GOT3 (cell line): Measurements from ENCODE around the gene MEIKIN.

Source experiments
- DNase-seq: peaks from one replicate; lab custom pipeline; 2025; ENCODE audit warnings: mixed read lengths; lab: John Stamatoyannopoulos, UW

The MEIKIN gene, protein sequence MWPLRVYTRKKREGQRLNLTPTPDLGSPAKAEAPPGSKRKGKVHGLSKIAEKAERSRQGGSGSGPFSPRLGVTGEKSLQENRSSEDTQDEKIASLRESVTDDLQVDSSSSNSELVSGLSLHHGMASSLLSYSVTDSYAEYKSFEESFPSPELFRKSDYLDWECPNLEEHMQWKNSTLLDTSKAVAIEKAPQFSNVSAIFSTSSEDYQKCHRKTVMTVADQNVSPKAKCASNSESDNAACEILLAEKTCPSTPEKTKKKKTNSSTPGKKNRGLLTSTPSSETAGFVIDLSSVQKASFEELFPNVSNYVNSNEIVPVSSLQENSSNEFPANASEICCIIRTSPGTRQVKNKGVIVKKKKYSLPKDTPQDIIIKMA

GRCh38 chr5:131945551-131946168 is at the start of gene MEIKIN:
TSS of gene MEIKIN (minus strand) at chr5:131945663. CDS start at chr5:131945505, 158 bp downstream.
- no peak for DNase-seq

DNA sequence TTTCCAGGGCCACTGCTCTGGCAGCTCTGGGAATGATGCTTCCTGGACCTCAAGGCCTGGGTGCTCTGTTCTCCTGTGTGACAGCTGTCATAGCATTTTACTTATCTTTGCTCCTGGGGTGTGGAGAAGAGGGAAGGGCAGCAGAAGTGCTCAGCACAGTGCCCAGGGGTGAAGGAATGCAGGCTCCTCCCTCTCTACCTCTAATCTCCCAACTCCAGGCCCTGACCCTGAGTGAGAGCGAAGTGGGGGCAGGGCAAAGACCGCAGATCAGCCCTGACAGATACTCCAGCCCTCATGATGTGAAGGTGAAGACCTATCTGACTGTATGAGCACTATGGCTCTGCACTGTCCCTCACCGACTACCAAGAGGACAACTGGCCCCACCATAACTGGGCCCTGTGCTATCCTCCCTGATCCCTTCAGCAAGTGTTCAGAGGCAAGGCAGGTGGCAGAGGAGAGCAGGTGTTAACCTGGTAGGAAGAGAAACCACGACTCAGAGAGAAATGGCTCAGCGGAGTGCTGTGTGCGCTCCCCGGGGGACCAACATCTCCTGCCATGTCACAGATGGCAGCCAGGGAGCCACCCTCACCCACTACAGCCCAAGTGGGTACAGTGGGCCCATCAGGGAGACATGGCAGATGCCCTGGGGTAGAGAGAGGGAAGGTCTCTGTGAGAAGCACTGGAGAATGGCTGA is 49.2 kb upstream of the MEIKIN start:
- DNase-seq = no peak

DNA sequence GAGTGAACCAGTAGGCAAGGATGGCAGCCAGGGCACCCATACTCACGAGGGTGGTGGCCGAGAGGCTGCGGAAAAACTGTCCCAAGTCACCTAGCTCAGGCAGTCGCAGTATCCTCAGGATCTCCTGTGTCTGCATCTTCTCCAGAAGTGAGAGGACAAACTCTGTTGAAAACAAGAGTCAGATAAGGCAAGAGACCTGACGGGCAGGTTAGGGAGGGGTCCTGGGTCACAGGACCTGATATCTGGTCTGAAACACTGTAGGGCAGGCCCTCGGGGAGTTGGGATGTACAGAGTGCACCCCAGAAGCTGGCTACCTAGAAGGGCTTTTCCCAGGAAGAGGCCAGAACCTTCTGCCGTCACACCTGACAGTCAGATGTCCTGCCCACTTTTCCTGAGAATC is 48.6 kb upstream of the MEIKIN start:
- no peak for DNase-seq

DNA sequence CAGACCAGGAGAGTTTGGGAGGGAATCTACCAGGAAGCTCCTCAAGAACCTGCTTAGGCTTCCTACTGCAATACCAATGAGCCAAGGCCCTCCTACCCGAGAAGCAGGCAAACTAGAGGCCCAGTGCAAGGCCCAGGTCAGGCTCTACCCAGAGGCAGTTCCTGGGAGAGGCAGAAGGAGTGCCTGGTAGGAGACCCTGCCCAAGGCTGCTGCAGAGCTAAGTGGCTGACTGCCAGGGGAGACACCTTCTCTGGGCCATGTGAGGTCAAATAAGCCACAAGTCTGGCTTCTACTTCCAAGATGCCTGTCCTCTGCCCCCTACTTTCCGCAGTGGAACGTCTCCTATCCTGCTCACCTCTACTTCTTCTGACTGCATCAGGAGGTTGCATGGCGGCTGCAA is 48.2 kb upstream of the MEIKIN start:
- DNase-seq = no peak

DNA sequence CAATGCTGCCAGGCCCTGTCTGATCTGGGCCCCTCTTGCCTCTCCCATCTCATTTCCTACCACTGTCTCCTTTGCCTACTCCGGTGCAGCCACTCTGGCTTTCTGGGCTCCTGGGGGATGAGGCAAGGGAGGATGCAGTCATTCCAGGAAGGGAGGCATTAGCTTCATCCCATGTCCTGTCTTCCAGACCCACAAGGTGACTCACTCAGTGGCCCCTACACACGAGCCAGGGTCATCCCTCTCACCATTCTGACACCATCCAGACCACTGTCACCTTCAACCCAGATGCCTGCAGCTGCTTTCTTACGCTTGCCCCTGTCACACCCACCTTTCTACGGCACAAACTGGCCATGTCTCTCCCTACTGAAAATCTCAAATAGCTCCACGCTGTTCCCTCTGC is 46.9 kb upstream of the MEIKIN start:
- DNase-seq = no peak

DNA sequence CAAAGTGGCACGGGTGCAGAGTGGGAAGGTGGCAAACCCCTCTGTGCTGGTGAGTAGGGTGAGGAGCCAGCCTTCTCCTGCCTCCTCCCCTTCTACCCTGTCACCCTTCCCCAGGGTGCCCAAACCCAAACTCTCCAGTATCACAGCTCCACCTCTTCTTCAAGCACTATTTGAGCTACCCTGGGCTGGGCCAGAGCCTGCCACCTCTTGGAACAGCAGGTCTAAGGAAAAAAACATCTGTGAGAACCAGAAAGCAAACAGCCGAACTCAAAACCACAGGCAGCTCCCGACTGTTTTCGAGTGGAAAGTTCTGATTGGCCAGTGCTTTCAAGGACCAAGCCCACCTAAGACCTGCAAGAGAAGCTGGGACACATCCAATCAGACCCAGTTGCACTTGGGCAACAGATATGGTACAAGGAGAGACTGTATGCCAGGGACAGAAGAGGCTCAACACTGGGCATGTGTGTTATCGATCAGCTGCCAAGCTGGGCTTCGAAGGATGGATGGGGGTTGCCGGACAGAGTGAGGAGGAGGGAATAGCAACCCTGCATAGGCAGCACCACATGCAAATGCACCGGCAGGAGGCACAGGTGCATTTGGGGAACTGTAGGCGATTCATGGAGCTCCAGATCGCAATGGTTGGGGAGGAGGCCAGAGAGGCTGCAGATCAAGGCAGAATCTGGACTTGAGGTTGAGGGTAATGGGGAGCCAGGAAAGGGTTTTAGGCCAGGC is 46.3 kb upstream of the MEIKIN start:
- DNase-seq = no peak

GRCh38 chr5:131990716-131991115 is 45.3 kb upstream of the MEIKIN start:
- DNase-seq = no peak

- no peak for DNase-seq
Measured at GRCh38 chr5:131988601-131989000, 43.1 kb upstream of the MEIKIN start.

DNA sequence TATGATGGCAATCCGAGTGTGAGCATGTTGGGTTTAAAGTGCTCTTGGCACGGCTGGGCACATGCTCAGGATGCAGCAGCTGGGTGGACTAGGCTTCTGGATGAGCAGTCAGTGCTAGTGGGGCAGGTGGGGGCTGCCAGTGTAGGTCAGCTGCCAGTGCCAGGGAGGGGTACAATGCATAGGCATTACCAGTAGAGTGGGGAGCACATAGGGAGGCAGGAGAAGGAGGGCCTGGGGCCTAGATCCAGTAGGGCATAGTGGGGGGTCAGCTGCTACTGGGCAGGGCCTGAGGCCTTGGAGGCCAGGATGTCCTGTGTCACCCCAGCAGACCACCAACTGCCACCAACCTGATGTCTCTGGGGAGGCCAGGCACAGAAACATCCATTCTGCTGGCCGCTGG is 41.8 kb upstream of the MEIKIN start:
- DNase-seq = no peak

DNA sequence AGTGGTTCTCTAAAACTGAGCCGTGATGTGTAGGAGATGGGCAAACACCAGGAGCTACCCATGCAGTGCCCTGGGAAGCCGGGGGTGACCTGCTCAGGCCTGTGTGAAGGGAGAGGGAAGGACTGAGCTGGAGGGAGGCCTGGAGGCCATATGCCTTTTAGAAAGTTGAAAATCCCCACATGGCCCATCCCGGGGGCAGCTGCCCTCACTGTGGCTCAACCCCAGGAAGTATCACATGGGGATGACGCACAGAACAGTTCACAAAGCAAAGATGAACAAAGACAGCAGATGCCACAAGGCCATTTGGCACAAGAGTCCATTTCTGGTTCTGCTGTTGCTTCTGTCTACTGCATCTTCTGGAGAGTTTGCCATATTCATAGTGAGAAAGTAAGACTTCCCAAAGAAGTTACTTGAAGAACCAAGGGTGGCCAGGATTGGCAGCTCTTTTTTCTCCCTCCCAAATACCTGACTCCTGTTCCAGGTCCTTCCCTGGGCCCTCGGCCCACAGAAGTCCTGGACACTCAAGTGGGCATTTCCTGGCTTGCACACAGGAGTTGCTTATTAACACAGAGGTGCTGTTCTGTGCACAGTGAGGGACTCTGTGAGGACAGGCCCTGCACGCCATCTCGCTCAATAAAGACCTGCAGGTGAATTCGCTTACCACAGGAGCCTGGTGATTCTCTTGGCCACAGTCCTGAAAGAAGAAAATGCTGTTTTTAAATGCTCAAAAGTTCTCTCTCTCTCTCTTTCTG is 40.9 kb upstream of the MEIKIN start:
- no peak for DNase-seq

GRCh38 chr5:131984956-131985665 is 39.6 kb upstream of the MEIKIN start:
- DNase-seq = no peak

- no peak for DNase-seq
Measured at GRCh38 chr5:131983244-131983771, 37.8 kb upstream of the MEIKIN start.

DNA sequence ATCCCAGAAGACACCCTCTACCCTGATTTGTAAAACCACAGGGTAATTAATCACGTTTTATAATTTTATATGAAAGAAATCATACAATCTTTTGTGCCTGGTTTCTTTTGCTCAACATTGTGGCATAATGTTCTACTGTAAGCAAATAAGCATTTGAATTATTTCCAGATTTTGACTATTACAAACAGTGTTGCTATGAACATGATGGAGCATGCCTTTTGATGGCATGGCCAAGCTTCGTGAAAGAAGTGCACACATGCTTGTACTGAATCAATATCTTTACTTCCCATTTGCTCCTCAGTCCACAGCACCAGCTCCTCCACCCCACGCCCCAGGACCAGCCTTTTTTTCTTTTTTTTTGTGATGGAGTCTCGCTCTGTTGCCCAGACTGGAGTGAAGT is 36.1 kb upstream of the MEIKIN start:
- DNase-seq = no peak

- DNase-seq = no peak
Measured at GRCh38 chr5:131980696-131981095, 35.2 kb upstream of the MEIKIN start.

DNA sequence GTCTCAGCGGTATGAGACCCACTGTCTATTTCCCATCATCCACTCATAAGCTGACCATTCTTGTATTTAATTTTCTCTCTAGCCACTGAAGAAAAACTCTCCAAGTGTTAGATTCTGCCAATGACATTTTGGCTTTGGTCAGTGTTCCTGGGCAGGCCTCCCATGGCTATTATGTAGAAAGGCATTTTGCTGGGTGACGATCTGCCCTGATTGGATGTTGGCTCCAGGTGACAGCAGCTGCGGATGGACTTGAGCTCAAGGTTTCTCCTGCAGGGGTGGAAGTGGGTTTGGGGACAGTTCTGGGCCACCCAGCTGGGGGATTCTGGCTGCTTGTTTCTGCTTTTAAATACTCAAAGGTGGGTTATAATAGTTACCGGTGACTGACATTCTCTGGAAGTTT is 34.4 kb upstream of the MEIKIN start:
- DNase-seq = no peak

DNA sequence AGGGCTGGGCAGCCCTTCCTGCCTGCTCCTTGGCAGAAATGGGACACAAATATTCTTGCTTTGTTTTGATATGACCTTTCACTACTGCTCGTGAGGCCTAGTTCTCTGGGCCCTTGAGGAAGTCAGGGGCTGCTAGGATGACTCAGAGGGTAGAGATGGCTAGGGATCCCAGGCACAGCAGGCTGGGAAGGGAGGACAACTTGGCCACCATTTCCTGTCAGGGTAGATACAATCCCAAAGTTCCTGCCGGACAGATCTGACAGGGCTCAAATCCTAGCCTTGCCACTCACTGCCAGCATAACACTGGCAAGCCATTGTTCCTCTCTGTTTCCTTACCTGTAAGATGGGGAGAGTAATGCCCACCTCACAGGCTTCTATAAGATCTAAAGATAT is 31.7 kb upstream of the MEIKIN start:
- DNase-seq = no peak

DNA sequence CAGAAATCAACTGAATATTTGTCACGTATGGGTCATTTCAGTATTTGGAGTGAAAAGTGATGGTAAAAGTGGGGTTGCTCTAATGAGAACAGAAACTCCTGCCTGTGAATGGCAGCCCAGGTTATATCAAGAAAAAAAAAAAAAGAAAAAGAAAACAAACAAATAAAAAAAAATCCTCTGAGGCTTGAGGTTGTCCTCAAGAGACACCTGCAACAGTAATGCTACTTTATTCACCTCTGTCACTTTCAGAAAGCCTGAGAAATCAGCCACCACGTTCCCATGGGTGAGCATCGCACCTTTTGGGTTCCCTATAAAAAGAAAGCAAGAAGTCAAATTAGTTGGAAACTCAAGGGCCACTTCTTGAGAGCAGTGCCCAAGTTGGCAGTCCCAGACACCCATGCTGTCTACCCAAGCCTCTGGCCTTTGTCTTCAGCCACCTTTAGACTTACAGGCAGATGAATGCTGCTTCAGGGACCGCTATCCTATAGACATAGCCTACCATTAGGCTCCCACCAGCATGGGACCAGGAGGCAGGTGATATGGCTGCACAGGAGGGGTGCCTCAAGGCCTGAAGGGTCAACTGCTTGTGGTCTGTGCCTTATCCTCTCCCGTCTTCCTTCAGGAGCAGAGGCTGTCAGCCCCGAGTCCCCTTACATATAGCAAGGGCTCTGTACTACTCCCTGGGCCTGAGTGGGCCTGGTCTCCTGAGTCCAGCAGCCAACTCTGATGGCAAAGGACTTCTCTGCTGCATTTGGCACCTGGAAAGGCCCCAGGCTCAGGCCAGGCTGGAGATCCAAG is 31.1 kb upstream of the MEIKIN start:
- no peak for DNase-seq

- DNase-seq = no peak
Measured at GRCh38 chr5:131974956-131975726, 29.7 kb upstream of the MEIKIN start.

DNA sequence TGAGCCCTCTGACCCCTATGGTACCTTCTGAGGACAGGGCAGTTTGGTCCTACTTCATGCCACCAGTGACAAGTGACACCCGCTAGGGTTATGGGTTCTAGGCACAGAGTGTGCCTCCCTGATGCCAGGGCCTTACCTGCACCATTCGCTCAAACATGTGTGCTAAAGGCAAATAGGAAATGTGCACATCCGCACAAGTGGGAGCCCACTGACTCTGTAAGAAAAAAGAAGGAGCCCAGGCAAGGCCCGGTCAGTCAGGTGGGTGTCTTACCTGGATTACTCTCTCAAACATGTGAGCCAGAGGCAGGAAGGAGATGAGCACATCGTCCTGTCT is 29.1 kb upstream of the MEIKIN start:
- DNase-seq = no peak
